Smooth muscle cell (in vitro differentiated cells): ENCODE data around the gene PROM2. TPM values are rescaled to one million over a fixed set of nuclear protein-coding genes. Genes with fewer than 3 reads are reported as not detected.

Experiments
- DNase-seq: peaks from one replicate; lab custom pipeline; 2025; ENCODE audit not compliant: unreplicated experiment; lab: John Stamatoyannopoulos, UW
- H2AFZ ChIP-seq: fragments of 200-600 bp; sonication (generic); 2 replicates; pipeline ENCODE4 v1.6.0; 2016; ENCODE audit warnings: antibody characterized with exemption, low read depth, mild to moderate bottlenecking
- H3F3A ChIP-seq: fragments of 200-600 bp; sonication (generic); 2 replicates; pipeline ENCODE4 v1.6.0; 2017; ENCODE audit warnings: antibody characterized with exemption, low read depth
- H3K27ac ChIP-seq: fragments of 200-600 bp; sonication (generic); 2 replicates; pipeline ENCODE4 v1.5.1; 2016; ENCODE audit warnings: low read depth, mild to moderate bottlenecking
- H3K27me3 ChIP-seq: fragments of 200-600 bp; sonication (generic); 2 replicates; pipeline ENCODE4 v1.6.1; 2016; ENCODE audit warnings: low read depth, mild to moderate bottlenecking
- H3K36me3 ChIP-seq: fragments of 200-600 bp; sonication (generic); 2 replicates; pipeline ENCODE4 v1.5.1; 2016; ENCODE audit warnings: low read depth
- H3K4me1 ChIP-seq: fragments of 200-600 bp; sonication (generic); 2 replicates; pipeline ENCODE4 v1.5.1; 2016; ENCODE audit warnings: low read depth
- H3K4me2 ChIP-seq: fragments of 200-600 bp; sonication (generic); 2 replicates; pipeline ENCODE4 v1.6.0; 2016; ENCODE audit warnings: mild to moderate bottlenecking
- H3K4me3 ChIP-seq: fragments of 200-600 bp; sonication (generic); 2 replicates; pipeline ENCODE4 v1.5.1; 2016; ENCODE audit warnings: mild to moderate bottlenecking
- H3K79me2 ChIP-seq: fragments of 200-600 bp; sonication (generic); 2 replicates; pipeline ENCODE4 v1.6.0; 2016; ENCODE audit warnings: low read depth, mild to moderate bottlenecking
- H3K9ac ChIP-seq: fragments of 200-600 bp; sonication (generic); 2 replicates; pipeline ENCODE4 v1.6.0; 2016; ENCODE audit warnings: low read depth
- H3K9me3 ChIP-seq: fragments of 200-600 bp; sonication (generic); replicated peaks from 2 replicates; pipeline ENCODE4 v1.5.1; 2016; ENCODE audit warnings: low read depth
- H4K20me1 ChIP-seq: fragments of 200-600 bp; sonication (generic); 2 replicates; pipeline ENCODE4 v1.6.0; 2016; ENCODE audit warnings: low read depth
- WGBS: methylation state at CpG from one replicate; pipeline ENCODE4 v1.1.7; 2016; ENCODE audit warnings: low lambda C conversion rate; 5-methylcytosine and 5-hydroxymethylcytosine counted together
- polyA plus RNA-seq: library from polyadenylated mRNA; unstranded; fragments of >200 nt; fragmentation: Nextera tagmentation; extraction: Ambion mirVana; gene quantifications from 2 replicates; pipeline ENCODE4 v1.2.1, GENCODE V29; 2016
- total RNA-seq: library from RNA; depleted of rRNA; stranded (reverse); fragments of >200 nt; gene quantifications from 2 replicates; pipeline ENCODE4 v1.2.3, GENCODE V29; 2014
- TF ChIP-seq, protein P1 (sequence below): fragments of 200-600 bp; sonication (generic); IDR thresholded peaks from 2 replicates; pipeline ENCODE4 v1.5.1; 2017; ENCODE audit warnings: borderline replicate concordance, mild to moderate bottlenecking, antibody characterized with exemption; ENCODE audit not compliant: insufficient read depth, poor library complexity, severe bottlenecking

The PROM2 gene
- total and polyA plus RNA-seq, 2 experiments from 2014 or later, result 0.70 to 4.2 TPM

DNA sequence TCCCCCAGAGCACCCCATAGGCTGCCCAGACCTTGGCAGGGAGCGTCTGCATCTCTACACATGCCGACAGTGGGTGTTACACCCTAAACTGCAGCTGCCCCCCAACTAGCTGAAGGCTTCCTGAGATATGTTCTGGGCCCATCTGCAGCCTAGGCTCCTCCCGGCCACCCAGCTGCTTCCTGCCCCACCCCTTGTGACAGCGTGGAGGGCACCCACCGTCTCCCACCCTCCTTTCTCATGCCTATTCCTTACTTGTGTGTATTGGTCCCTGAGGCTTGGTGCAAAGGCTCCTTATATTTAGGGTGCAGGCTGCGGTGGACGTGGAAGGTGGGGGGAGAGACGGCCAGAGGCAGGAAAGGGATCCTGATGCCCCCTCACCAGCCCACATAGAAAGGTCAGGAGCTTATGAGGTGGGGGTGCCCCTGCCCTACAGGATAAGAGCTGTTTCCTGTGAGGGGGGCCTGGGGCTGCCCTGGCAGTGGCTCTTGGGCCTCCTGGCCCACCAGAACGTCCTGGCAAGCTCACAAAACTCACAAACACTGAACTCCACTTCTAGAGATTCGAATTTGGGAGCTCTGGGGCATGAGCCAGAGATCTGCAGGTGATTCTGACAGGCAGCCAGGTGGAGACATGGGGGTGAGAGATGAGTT, 7.3 kb upstream of the PROM2 start:
- H3K4me2 ChIP-seq, result no peak overlapping the region
- H3K9me3 ChIP-seq, result no peaks in the 10 kb centered on the region
- no peaks in the 10 kb centered on the region for H3K79me2 ChIP-seq
- H3K27ac ChIP-seq, result no peak overlapping the region
- H3K36me3 ChIP-seq, result no peaks in the 10 kb centered on the region
- no peak overlapping the region for H3K9ac ChIP-seq
- no peak overlapping the region for H3K4me3 ChIP-seq
- no peak for DNase-seq
- WGBS, result 83% methylated on average over 10 of the region's 10 CpGs
- no peaks in the 10 kb centered on the region for H3K27me3 ChIP-seq
- no peaks in the 10 kb centered on the region for H3F3A ChIP-seq
- TF ChIP-seq, protein P1, sequence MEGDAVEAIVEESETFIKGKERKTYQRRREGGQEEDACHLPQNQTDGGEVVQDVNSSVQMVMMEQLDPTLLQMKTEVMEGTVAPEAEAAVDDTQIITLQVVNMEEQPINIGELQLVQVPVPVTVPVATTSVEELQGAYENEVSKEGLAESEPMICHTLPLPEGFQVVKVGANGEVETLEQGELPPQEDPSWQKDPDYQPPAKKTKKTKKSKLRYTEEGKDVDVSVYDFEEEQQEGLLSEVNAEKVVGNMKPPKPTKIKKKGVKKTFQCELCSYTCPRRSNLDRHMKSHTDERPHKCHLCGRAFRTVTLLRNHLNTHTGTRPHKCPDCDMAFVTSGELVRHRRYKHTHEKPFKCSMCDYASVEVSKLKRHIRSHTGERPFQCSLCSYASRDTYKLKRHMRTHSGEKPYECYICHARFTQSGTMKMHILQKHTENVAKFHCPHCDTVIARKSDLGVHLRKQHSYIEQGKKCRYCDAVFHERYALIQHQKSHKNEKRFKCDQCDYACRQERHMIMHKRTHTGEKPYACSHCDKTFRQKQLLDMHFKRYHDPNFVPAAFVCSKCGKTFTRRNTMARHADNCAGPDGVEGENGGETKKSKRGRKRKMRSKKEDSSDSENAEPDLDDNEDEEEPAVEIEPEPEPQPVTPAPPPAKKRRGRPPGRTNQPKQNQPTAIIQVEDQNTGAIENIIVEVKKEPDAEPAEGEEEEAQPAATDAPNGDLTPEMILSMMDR, result no peak
- no peaks in the 10 kb centered on the region for H3K4me1 ChIP-seq
- H2AFZ ChIP-seq, result no peak overlapping the region
- no peaks in the 10 kb centered on the region for H4K20me1 ChIP-seq

DNA sequence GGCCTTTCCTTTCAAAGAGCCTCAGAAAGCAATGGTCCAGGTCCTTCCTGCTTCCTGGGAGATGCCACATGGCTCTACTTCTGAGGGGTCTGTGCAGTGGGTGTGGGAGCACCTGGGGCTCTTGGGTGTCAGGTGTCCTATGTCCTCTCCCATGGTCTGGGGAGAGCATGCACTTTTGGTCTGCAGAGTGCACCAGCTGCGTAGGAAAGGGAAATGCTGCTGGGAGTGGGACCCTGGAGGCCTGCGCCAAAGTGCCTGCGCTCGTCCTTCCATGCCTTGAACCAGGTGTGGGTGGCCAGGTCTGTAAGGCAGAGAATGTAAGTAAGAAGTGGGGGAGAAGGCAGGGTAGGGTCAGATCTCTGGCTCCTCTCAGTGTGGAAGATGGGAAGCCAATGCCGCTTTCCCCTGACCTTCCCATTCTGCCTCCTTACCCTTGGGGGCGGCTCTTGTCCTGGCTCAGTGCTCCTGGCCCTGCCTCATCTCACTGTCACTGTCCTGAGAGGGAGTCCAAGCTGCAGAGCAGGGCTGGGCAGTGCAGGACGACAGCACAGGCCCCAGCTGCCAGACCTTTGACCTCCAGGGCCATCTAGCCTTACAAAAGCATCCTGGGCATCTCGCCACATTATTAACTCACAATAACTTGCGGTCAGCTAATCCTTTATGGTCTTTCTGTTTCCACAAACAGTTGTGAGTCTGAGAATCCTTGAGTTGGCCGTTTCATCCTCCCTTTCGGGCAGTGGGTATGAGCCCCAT, 6.6 kb upstream of the PROM2 start:
- no peaks in the 10 kb centered on the region for H3K36me3 ChIP-seq
- no peak for DNase-seq
- H3K9me3 ChIP-seq, result no peaks in the 10 kb centered on the region

DNA sequence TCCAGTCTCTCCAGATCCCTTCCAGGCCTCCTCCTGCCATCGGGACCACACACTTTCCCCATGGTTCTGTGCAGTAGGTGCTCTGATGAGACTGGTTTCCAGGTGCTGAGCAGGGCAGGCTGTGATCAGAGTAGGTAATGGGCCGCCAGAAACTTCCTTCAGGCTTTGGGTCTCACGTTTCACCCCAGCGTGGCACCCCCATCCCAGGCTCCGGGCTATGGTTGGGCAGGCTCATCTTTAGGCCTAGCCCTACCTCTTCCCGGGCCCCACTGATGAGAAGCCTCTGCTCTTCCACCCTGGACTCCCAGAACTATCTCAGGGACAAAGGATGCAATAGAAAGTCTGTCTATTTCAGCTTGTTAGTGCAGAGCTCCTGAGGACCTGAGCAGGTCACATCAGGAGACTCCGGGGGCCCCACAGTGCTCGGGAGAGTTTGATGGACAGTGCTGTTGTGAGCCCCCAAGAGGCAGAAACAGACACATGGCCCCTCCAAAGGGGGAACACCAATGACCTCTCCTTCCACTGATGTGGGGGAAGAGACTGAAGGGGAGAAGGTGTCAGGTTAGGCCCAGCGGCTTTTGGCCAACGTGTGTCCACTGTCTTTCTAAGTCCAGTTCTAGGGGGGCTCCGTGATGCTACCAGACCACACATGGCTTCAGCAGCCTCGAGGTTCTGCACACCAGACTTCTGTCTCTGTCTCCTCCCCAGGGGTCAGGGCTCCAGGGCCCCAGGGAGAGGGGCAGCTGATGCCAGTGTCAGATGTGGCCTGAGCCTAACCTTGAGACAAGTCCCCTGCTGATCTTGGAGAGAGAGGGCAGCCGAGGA, 5.8 kb upstream of the PROM2 start:
- Histone ChIP-seq H3K9ac (no peak overlapping the region), H3F3A (no peaks in the 10 kb centered on the region), H3K36me3 (no peaks in the 10 kb centered on the region), H3K4me3 (no peak overlapping the region), H3K27ac (no peak overlapping the region), H4K20me1 (no peaks in the 10 kb centered on the region), H3K27me3 (no peaks in the 10 kb centered on the region), H2AFZ (no peak overlapping the region), H3K79me2 (no peaks in the 10 kb centered on the region), H3K4me1 (no peaks in the 10 kb centered on the region), H3K9me3 (no peaks in the 10 kb centered on the region), H3K4me2 (no peak overlapping the region)
- TF ChIP-seq, protein P1, result no peak
- WGBS, result 86% methylated on average over 13 of the region's 13 CpGs
- DNase-seq, result no peak

More for the DNA sequence above, 6.6 kb upstream of the PROM2 start:
- Histone ChIP-seq H3K79me2 (no peaks in the 10 kb centered on the region), H3K4me1 (no peaks in the 10 kb centered on the region), H4K20me1 (no peaks in the 10 kb centered on the region), H2AFZ (no peak overlapping the region), H3K4me3 (no peak overlapping the region), H3K9ac (no peak overlapping the region), H3K4me2 (no peak overlapping the region), H3F3A (no peaks in the 10 kb centered on the region), H3K27ac (no peak overlapping the region), H3K27me3 (no peaks in the 10 kb centered on the region)
- TF ChIP-seq, protein P1, result no peak
- 87% methylated on average over 11 of the region's 11 CpGs for WGBS
